GM12872 (cell line): Measurements from ENCODE around the gene LPIN3.

Experiments used
- TF ChIP-seq, protein P1 (sequence below): IDR thresholded peaks from 3 replicates; pipeline ENCODE4 v1.5.1; 2011; ENCODE audit warnings: low read depth, mild to moderate bottlenecking, low read length, moderate library complexity; ENCODE audit not compliant: insufficient read depth

Gene LPIN3

DNA sequence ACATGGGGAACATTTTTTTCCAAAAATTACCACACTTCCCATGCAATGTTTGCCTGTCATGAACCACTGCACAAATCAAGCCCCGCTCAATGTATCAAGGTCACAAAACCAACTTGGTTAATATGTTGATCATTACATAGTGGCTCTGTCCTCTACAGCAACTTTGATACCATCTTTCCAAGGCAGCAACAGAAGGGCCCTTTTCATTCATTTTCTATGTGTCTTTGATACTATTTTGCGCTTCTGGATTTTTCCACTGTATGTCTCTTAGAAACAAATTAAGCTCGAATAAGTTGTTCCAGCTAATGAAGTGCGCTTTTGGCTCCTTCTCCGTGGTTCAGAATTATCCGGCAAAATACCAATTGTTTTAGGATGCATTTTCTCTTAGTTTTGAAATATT, 24.6 kb upstream of the LPIN3 start:
- TF ChIP-seq, protein P1, sequence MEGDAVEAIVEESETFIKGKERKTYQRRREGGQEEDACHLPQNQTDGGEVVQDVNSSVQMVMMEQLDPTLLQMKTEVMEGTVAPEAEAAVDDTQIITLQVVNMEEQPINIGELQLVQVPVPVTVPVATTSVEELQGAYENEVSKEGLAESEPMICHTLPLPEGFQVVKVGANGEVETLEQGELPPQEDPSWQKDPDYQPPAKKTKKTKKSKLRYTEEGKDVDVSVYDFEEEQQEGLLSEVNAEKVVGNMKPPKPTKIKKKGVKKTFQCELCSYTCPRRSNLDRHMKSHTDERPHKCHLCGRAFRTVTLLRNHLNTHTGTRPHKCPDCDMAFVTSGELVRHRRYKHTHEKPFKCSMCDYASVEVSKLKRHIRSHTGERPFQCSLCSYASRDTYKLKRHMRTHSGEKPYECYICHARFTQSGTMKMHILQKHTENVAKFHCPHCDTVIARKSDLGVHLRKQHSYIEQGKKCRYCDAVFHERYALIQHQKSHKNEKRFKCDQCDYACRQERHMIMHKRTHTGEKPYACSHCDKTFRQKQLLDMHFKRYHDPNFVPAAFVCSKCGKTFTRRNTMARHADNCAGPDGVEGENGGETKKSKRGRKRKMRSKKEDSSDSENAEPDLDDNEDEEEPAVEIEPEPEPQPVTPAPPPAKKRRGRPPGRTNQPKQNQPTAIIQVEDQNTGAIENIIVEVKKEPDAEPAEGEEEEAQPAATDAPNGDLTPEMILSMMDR: no peak

DNA sequence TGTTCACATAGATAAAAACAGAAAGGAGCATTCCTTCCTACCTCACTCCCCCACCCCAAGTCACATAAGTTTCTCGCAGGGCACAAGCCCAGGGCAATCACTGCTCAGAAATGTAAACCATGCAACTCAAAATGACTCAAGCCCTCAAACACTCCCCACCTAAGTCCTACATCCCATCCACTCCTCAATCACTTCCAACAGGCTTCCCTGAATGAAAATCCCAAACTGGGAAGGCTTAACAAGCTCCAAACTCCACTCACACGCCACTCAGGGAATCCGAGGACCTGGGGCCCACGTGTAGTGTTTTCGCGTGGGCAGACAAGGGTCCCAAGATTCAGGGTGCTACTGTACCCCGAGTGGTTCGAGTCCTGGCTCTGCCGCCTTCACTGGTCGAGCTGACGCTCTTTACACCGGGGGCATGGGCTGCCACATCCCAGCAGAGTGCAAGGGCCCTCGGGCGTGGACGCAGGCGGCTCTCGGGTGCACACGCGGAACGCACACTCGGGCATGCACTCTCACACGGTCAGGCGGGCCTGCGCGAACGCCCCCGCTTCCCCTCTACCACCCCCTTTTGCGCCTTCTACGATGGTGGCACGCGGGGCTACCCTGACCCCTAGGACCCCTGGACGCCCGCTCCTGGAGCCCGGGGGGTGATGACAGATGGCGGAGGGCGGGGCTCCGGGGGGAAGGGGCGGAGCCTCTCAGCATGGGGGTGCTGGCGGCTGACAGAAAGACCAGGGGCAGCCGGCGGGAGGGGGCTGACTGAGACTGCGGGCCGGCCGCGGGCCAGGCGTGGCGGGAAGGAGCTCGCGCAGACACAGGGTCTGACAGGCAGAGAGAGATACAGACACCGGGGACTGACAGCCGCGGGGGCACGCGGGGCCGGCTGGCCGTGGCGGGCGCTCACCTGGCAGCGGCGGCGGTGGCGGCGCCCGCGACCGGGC, 23.7 kb upstream of the LPIN3 start:
- TF ChIP-seq, protein P1: no peak

DNA sequence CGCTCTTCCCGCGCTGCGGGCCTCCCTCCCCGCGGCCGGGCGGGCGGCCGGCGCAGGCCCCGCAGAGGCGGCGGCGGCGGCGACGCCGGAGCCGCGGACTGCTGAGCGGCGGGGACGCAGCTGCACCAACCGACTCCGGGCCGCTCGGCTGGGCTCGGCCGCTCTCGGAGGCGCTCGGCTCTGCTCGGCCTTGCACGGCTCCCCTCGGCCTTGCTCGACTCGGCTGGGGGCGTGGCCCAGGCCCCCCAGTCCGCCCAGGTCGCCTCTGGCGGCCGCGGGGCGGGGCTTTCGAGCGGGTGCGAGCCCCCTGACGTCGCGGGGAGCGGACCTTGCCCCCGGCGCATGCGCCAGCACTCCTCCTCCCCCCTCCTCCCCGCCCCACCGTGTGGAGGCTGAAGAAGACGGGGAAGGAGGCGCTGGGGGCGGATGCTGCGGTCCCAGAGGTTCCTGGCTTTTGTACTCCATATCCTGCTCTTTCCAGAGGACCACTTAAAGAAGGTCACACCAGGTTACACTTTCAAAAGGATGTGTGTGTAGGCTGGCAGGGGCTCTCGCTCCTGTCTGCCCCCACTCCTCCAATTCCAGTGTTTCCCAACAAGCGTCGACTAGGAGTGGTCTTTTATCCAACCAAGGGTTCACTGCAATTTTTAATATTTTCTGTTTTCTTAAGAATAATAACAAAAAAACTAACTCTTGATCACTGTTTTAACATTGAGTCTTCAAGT, 22.9 kb upstream of the LPIN3 start, which contains the start of gene ZHX3:
ZHX3 (minus strand) TSS at position 186 of the 725 bp plus-strand sequence. CDS start 112,815 bp downstream, outside the sequence.
- TF ChIP-seq, protein P1: no peak

DNA sequence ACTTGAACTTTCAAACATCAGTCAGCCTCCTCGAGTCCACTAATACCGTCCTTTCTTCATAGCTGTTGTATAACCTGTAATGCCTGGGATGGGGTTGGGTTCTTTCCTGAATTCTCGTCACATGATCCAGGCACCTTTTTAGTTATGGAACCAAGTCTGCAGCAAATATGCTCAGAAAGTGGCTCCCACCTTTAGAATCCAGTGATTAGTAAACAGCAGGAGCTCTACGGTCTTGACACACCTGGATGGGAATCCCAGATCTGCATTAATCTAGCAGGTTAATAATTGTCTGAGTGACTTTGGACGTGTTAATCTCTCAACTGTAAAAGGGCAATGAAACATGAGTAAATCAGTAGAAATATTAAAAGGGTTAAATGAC, 22.4 kb upstream of the LPIN3 start:
- TF ChIP-seq, protein P1: no peak

DNA sequence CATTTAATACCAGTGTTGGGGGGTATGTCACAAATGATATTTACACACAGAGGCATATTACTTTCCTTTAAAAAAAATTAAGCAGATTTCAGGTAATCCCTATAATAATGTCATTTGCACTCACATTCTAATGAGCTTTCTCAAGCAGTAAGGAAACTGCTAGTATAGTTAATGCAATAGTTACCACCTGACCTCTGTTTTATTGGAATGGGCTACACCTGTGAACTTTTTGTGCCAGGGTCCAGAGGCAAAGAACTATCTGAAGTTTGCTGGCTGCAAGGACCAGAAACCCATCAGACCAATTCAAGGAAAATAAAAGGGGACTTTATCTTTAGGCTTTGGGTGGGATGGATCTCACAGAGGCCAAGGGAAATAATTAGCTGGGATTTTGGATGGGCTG, 20.2 kb upstream of the LPIN3 start:
- TF ChIP-seq, protein P1: no peak

DNA sequence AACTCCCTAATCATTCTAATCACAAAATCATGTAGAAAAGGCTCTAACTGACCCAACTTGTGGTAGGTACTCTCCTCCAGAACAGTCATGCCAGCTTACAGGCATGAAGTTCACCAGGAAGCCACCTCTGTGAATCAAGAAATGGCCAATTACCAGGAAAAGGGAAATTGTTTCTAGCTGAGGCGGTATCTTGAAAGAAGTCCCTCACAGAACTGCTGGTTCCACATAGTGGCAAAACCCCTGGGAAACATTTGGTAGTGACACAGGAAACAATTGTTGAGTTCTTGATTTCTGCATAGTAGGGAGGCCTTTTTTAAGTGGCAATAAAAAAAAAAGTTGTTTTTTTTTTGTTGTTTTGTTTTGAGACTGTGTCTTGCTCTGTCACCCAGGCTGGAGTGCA, 19.6 kb upstream of the LPIN3 start:
- TF ChIP-seq, protein P1: no peak

DNA sequence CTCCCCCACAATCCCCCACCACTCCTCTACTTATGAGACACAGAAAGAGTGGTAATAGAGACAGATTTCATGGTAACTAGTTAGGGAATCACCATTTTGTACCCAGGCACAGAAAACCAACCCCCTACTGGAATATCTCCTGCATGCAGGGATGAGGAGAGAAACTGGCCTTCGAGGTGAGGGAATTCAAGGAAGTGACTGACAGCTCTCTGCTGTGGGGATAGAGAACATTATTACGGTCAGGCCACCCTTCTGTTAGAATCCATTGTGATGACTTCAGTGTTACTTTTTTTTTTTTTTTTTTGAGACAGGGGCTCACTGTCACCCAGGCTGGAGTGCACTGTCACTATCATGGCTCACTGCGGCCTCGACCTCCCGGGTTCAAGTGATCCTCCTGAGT, 13.4 kb upstream of the LPIN3 start:
- TF ChIP-seq, protein P1: no peak
